SU-DHL-6 (cell line): ENCODE data around the gene NREP.

Source experiments
- CTCF ChIP-seq: fragments of 200-600 bp; sonication (generic); IDR thresholded peaks from one replicate; pipeline ENCODE4 v1.5.1; 2017; ENCODE audit warnings: antibody characterized with exemption, mild to moderate bottlenecking, low read length, moderate library complexity; ENCODE audit not compliant: insufficient read depth, poor library complexity, severe bottlenecking
- EZH2phosphoT487 ChIP-seq: fragments of 200-600 bp; sonication (generic), shearing (Covaris generic); conservative IDR thresholded peaks from 2 replicates; pipeline ENCODE4 v1.6.1; 2018; ENCODE audit warnings: mild to moderate bottlenecking, antibody characterized with exemption, low read length, moderate library complexity, mixed read lengths

- TF ChIP-seq CTCF (no peak), EZH2phosphoT487 (no peak)
Measured at GRCh38 chr5:111762895-111763294, 5.9 kb upstream of the NREP start.
